HT1080 (cell line): Measurements from ENCODE around the gene SLC25A34. TPM values are rescaled to one million over a fixed set of nuclear protein-coding genes. Genes with fewer than 3 reads are reported as not detected.
A peak's percentile ranks its signal among the peaks of the same experiment; 100 is the strongest.

Experiments
- DNase-seq: peaks from one replicate; pipeline ENCODE4 v3.0.0-alpha.2; 2015; ENCODE audit warnings: low read depth
- total RNA-seq: library from RNA; depleted of rRNA; stranded (reverse); fragments of >200 nt; shearing (Covaris generic); gene quantifications from 2 replicates; pipeline ENCODE4 v1.2.3, GENCODE V29; 2014

The SLC25A34 gene
- total RNA-seq, 1 experiment from 2014 or later = 0.16 TPM

- DNase-seq = no peak
These were observed 2.8 kb upstream of the SLC25A34 start for GRCh38 chr1:15733218-15733725.

- no peak for DNase-seq
These were observed 2.3 kb upstream of the SLC25A34 start for GRCh38 chr1:15733726-15734226.

- DNase-seq = no peak
These were observed 1.8 kb upstream of the SLC25A34 start for GRCh38 chr1:15734296-15734695.

DNA sequence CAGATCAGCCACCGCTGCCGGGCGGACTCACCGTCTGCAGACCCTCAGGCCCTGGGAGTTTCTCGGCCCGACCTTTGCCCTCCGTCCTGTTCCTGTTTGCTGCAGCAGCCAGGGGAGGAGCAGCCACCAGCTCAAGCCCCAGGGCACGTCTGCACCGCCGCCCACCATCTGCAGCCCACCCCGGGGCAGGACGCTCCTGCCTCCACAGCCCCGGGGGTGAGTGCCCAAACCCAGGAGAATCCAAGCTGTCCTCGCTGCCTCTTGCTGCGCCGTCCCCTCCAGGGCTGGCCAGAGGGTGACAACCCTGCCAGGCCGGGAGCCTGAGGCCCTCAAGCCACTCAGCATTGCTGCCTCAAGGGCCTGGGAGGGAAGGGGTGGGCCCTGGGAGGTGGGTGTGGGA lies 1.2 kb upstream of the SLC25A34 start:
- no peak for DNase-seq

DNA sequence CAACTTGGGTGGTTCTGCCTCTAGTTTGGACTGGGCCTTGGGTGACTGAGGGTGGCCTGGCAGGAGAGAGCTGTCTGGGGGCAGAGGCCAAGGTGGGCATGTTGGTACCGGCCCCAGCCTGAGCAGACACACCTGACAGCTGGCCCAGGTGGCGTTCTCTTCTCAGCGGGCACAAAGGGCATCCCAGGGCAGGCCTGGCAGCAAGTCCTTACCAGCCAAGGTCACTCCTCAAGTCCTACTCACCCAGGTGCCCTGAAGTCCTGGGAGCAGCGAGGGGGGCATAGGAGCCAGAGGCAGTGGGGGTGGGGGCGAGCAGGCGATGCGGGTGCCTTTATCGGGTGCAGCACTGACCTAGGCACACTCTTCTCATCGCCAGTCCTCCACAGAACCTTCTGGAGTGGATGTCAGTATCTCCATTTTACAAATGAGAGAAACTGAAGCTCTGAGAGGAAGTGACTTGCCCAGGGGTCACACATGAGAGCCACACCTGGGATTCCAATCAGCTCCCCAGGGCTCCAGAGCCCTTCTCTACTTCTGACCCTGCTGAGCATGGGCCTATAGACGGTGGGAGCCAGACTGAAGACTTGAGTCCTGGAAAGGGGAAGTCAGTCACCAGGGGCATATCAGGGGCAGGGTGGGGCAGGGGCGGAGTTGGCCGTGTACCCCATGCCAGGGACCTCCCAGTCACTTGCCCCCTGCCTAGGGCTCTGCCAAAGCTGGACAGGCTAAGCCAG lies 587 bp upstream of the SLC25A34 start:
- no peak for DNase-seq

- DNase-seq = no peak
These were observed 819 bp downstream of the SLC25A34 start for GRCh38 chr1:15736892-15737261.

DNA sequence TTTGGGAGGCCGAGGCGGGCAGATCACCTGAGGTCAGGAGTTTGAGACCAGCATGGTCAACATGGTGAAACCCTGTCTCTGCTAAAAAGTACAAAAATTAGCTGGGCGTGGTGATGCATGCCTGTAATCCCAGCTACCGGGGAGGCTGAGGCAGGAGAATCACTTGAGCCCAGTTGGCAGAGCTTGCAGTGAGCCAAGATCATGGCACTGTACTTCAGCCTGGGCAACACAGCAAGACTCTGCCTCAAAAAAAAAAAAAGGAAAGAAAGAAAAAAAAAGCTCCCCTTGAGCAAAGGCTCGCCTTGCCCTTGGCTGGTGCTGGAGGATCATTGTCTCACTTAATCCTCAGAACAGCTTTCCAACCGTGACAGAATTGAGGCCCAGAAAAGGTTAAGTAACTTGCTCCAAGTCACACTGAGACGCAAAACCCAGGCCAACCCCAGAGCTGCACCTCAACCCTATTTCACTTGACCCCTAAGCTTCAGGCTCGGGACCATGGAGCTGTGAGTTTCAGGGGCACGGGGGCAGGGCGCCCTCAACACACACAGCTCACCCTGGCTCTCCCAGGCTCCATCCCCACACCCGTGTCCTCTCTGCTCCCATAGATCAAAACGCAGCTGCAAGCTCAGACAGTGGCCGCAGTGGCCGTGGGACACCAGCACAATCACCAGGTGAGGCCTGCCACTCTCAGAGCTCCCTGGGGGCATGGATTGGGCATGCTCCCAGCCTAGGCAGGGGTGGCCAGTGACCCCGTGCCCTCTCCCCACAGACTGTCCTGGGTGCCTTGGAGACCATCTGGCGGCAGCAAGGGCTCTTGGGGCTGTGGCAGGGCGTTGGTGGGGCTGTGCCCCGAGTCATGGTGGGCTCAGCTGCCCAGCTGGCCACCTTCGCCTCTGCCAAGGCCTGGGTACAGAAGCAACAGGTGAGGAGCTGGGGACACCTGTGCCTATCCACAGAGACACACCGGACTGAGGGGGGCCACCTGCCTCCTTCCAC lies 1.6 kb downstream of the SLC25A34 start:
- no peak for DNase-seq

DNA sequence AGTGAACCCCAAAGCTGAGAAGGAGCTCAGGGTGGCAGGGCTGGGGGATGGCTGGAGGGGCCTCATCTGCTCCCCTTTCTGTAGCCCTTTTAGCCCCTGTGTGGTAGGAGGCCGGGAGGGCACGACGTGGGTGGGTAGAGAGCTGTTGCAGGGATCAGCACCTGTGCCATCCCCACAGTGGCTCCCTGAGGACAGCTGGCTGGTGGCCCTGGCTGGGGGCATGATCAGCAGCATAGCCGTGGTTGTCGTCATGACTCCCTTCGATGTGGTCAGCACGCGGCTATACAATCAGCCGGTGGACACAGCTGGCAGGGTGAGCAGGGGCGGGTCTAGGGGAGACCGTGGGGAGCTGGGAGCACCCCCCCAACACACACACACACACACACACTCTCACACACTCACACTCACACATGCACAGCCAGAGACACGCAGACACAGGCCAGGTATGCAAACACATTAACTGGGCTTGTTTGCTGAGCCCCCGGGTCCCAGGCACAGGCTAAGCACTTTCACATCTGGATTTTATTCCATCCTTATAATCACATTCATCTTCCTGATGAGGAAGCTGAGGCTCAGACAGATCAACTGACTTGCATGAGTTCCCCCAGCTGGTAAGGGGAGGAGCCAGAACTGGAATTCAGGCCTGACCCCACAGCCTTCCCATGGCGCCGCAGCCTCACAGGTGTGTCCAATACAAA lies 2.5 kb downstream of the SLC25A34 start:
- no peak for DNase-seq

DNA sequence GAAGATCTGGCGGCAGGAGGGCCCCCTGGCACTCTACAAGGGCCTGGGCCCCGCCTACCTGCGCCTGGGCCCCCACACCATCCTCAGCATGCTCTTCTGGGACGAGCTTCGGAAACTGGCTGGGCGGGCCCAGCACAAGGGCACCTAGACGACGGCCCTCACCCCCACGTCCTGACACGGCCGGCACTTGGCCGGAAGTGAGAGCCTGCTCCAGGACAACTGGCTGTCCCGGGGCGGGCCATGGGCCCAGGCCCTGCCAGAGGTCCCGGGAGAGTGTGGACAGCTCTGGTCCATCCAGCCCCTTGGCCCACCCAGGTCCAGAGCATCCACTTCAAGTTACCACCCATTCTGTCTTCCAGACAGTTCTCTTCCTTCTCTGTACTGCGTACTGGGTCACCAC lies 3.2 kb downstream of the SLC25A34 start:
- DNase-seq = no peak

GRCh38 chr1:15739745-15740144 lies 3.7 kb downstream of the SLC25A34 start:
- no peak for DNase-seq

DNA sequence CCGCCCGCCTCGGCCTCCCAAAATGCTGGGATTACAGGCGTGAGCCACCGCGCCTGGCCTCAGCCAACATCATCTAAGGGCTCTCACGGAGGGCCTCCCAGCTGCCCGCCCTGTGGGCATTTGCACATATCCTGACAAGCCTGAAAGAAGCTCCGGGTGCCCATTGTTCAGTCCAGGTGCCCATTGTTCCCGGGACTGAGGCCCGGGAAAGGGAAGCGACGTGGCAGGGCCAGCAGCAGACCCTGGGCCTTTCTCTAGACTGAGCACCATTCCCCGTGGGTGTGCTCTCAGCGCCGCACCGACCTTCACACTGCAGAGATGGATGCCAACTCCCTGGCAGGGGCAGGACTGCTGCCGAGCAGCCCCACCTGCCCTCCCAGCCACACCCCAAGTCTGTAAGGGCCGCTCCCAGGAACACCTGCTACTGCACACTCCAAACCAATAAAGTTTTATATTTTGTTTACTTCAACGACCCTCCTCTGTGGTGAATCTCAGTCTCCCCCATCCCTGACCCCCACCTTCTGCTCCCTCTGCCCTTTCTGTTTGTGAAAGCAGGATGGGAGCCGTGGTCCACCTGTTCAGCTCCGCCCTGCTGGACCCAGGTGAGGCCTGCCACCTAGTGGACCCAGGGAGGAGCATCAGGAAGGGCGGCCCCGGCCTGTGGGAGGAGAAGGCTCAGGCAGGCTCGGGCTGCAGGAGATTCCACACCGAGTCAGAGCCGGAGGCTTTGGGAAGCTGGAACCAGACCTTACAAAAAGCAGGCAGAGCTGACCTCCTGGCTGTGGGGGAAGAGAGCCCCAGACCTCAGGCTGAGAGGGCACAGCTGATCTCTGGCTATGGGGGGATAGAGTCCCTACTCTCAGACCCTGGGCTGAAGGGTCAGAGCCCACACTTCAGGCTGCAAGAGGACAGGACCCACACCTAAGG lies 5.1 kb downstream of the SLC25A34 start:
- peak; percentile 70 for DNase-seq

DNA sequence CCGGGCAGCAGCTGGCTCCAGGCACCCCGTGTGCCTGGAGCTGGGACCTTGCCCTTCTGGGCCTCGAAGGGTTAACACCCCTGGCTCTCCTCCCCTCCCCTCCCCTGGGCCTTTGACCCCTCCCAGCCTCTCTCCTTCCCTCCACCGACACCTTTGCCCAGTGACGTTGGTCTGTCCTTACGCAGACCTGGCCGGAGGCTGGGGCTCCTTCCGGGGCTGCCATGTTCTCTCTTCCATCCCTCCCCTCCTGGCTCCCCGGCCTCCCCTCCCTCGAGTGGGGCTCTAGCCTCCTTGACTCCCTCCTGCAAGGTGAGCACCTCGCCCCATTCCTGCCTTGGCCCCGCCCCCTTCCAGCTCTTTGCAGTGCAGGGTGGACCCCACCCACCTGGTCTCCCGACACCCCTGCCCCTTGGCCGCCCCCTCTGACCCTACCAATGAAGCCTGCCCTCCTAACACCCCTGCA lies 6.3 kb downstream of the SLC25A34 start, which contains the start of gene TMEM82:
TSS of gene TMEM82 (plus strand) at position 161 of the 463 bp plus-strand sequence. CDS start at position 222, 61 bp downstream.
- no peak for DNase-seq

DNA sequence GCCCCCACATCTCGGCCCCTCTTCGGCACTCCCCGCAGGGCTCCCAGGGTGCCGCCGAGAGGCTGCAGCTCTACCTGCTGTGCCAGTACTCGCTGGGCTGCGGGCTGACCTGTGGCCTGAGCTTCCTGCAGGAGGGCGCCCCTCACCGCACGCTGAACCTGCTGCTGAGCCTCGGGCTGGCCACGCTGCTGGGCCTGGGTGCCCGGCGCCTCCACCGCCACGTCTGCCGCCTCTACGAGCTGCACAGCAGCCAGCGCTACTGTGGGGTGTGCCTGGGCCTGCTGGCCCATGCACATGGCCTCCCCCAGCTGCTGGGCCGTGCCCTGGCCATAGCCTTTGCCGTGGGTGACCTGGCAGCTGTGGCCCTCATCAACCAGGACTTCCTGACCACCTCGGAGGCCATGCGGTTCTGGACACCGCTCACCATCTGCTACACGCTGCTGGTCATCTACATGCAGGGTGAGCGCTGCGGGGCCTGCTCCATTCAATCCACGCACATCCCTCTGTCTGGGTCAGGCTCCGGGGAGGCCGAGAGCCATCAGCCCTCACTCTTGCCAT lies 8.1 kb downstream of the SLC25A34 start:
- DNase-seq = no peak

DNA sequence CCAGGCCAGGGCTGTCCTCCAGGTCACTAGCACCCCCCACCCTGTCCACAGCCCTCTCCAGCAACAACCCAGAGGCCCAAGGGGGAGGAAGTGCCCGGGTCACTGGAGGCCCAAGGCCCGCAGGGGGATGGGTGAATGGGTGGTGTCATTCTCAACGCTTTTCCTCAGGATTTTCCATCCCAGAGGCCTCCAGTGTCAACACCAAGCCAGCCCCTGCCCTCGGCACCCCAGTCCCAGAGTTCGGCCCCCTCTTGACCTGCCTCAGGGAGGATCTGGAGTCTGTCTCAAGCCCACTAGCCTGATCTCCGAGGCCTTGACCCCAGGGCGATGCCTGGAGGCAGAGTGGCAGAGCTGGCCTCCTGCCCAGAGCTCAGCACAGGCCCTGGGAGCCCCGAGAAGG lies 11.3 kb downstream of the SLC25A34 start:
- DNase-seq = no peak

DNA sequence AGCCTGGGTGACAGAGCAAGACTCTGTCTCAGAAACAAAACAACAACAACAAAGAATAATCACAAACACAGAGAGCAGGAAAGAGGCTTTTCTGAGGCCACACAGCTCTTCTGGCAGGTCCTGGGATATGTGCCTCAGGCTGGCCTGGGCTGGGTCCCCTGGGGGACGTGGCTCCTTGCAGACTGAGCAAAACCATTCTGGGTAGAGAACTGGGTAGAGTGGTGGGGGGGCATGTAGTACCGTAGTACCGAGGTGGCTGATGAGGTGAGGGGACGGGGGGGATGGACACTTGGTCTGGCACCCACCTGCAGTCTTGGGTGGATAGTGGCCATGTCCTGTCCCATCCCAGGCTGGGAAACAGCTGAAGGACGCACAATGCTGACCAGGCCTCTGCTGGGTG lies 12.2 kb downstream of the SLC25A34 start:
- no peak for DNase-seq

DNA sequence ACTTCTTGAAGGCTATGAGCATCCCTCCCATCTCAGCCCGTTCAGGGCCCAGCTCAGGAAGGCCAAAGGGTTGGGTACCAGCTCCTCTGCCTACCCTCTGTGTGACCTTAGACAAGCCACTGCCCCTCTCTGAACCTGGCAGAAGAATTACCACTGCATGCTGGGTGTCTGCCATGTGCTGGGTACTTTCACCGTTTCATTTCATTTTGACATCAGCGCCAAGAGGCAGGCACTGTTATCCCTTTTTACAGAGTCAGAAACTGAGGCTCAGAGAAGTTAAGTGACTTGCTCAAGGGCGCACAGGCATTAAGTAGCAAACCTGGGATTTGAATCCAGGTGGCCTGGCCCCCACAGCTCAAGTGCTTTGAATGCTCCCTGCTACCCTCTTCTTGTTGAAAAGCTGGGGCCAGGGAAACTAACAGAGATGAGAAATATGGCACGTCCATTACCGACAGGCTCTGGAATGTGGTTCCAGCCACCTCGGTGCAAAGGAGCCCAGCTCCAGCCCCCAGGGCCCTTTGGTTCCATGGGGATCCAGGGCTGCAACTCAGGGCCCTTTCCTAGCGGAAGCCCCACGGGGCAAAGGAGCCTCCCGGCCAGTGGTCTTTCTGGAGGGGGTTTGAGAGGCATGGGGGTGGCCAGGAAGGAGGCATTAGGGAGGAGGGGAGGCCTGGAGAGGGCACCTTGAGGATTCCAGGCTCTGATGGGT lies 12.8 kb downstream of the SLC25A34 start:
- no peak for DNase-seq

- DNase-seq = peak; percentile 87
These were observed 13.6 kb downstream of the SLC25A34 start for GRCh38 chr1:15749399-15750291.

- no peak for DNase-seq
These were observed 14.9 kb downstream of the SLC25A34 start for GRCh38 chr1:15750924-15751323.
